ENCODE data around the gene BCKDHA.

GRCh38 chr19:41355035-41355434 is 42.6 kb upstream of the BCKDHA start:
- no peak for TF ChIP-seq CTCF (IDR thresholded peaks at IDR 0.05; ENCODE audit: insufficient read depth, low read depth, low read length)
- no peak for TF ChIP-seq EZH2 (IDR thresholded peaks at IDR 0.05; ENCODE audit: insufficient read depth, low read length)

Data from astrocyte (in vitro differentiated cells and primary cell).